ENCODE data around the gene MYH2.

The MYH2 gene

GRCh38 chr17:10583834-10584233 is 34.4 kb upstream of the MYH2 start:
- TF ChIP-seq TCF4 (CRISPR knock-in tag; IDR thresholded peaks at IDR 0.05; ENCODE audit: borderline replicate concordance) (no peak), BACH2 (CRISPR knock-in tag; IDR thresholded peaks at IDR 0.05; ENCODE audit: borderline replicate concordance) (no peak), ISL1 (CRISPR knock-in tag; IDR thresholded peaks at IDR 0.05) (no peak), ARNTL (CRISPR knock-in tag; IDR thresholded peaks at IDR 0.05; ENCODE audit: borderline replicate concordance, low read depth) (no peak), OSR1 (CRISPR knock-in tag; IDR thresholded peaks at IDR 0.05) (no peak), ZFP30 (CRISPR knock-in tag; IDR thresholded peaks at IDR 0.05) (no peak), ZNF70 (CRISPR knock-in tag; IDR thresholded peaks at IDR 0.05) (no peak), ZNF565 (CRISPR knock-in tag; conservative IDR thresholded peaks at IDR 0.05; ENCODE audit: low read depth) (no peak), ZNF8 (CRISPR knock-in tag; IDR thresholded peaks at IDR 0.05) (no peak), RARB (CRISPR knock-in tag; IDR thresholded peaks at IDR 0.05) (no peak), CSDC2 (CRISPR knock-in tag; IDR thresholded peaks at IDR 0.05) (no peak), ESRRG (CRISPR knock-in tag; IDR thresholded peaks at IDR 0.05) (no peak), TOX (CRISPR knock-in tag; IDR thresholded peaks at IDR 0.05; ENCODE audit: borderline replicate concordance) (no peak)
- TF ChIP-seq, protein P1, sequence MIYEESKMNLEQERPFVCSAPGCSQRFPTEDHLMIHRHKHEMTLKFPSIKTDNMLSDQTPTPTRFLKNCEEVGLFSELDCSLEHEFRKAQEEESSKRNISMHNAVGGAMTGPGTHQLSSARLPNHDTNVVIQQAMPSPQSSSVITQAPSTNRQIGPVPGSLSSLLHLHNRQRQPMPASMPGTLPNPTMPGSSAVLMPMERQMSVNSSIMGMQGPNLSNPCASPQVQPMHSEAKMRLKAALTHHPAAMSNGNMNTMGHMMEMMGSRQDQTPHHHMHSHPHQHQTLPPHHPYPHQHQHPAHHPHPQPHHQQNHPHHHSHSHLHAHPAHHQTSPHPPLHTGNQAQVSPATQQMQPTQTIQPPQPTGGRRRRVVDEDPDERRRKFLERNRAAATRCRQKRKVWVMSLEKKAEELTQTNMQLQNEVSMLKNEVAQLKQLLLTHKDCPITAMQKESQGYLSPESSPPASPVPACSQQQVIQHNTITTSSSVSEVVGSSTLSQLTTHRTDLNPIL (CRISPR knock-in tag; IDR thresholded peaks at IDR 0.05; ENCODE audit: low read depth): no peak
- TF ChIP-seq, protein P2, sequence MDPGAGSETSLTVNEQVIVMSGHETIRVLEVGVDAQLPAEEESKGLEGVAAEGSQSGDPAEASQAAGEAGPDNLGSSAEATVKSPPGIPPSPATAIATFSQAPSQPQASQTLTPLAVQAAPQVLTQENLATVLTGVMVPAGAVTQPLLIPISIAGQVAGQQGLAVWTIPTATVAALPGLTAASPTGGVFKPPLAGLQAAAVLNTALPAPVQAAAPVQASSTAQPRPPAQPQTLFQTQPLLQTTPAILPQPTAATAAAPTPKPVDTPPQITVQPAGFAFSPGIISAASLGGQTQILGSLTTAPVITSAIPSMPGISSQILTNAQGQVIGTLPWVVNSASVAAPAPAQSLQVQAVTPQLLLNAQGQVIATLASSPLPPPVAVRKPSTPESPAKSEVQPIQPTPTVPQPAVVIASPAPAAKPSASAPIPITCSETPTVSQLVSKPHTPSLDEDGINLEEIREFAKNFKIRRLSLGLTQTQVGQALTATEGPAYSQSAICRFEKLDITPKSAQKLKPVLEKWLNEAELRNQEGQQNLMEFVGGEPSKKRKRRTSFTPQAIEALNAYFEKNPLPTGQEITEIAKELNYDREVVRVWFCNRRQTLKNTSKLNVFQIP (CRISPR knock-in tag; IDR thresholded peaks at IDR 0.05; ENCODE audit: borderline replicate concordance, low read depth): no peak
- TF ChIP-seq, protein P3, sequence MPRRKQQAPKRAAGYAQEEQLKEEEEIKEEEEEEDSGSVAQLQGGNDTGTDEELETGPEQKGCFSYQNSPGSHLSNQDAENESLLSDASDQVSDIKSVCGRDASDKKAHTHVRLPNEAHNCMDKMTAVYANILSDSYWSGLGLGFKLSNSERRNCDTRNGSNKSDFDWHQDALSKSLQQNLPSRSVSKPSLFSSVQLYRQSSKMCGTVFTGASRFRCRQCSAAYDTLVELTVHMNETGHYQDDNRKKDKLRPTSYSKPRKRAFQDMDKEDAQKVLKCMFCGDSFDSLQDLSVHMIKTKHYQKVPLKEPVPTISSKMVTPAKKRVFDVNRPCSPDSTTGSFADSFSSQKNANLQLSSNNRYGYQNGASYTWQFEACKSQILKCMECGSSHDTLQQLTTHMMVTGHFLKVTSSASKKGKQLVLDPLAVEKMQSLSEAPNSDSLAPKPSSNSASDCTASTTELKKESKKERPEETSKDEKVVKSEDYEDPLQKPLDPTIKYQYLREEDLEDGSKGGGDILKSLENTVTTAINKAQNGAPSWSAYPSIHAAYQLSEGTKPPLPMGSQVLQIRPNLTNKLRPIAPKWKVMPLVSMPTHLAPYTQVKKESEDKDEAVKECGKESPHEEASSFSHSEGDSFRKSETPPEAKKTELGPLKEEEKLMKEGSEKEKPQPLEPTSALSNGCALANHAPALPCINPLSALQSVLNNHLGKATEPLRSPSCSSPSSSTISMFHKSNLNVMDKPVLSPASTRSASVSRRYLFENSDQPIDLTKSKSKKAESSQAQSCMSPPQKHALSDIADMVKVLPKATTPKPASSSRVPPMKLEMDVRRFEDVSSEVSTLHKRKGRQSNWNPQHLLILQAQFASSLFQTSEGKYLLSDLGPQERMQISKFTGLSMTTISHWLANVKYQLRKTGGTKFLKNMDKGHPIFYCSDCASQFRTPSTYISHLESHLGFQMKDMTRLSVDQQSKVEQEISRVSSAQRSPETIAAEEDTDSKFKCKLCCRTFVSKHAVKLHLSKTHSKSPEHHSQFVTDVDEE (CRISPR knock-in tag; IDR thresholded peaks at IDR 0.05): no peak
- TF ChIP-seq, protein P4, sequence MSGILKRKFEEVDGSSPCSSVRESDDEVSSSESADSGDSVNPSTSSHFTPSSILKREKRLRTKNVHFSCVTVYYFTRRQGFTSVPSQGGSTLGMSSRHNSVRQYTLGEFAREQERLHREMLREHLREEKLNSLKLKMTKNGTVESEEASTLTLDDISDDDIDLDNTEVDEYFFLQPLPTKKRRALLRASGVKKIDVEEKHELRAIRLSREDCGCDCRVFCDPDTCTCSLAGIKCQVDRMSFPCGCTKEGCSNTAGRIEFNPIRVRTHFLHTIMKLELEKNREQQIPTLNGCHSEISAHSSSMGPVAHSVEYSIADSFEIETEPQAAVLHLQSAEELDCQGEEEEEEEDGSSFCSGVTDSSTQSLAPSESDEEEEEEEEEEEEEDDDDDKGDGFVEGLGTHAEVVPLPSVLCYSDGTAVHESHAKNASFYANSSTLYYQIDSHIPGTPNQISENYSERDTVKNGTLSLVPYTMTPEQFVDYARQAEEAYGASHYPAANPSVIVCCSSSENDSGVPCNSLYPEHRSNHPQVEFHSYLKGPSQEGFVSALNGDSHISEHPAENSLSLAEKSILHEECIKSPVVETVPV (CRISPR knock-in tag; IDR thresholded peaks at IDR 0.05): no peak

DNA sequence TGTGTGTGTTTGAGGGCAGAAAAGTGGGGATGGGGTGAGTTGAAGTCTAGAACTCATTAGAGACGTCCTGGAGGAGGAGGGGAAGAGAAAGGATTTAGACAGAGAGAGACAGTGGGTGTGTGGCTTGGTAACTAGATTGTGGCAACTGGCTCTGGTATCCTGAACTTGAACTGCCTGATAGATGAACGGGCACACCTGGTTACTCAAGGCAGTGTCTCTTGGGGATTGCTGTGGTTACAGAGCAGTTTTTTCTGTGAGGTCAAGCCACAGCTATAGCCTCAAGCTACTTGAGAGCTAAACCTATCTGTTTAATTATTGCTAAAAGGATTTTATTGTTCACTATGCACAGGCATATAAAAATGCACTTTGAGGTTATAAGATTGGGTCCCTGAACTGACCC is 29.8 kb upstream of the MYH2 start:
- TF ChIP-seq ARNTL (CRISPR knock-in tag; IDR thresholded peaks at IDR 0.05; ENCODE audit: borderline replicate concordance, low read depth) (no peak), ZNF565 (CRISPR knock-in tag; conservative IDR thresholded peaks at IDR 0.05; ENCODE audit: low read depth) (no peak), SNAI2 (CRISPR knock-in tag; IDR thresholded peaks at IDR 0.05) (no peak), ZFP30 (CRISPR knock-in tag; IDR thresholded peaks at IDR 0.05) (no peak), TOX (CRISPR knock-in tag; IDR thresholded peaks at IDR 0.05; ENCODE audit: borderline replicate concordance) (no peak), TCF4 (CRISPR knock-in tag; IDR thresholded peaks at IDR 0.05; ENCODE audit: borderline replicate concordance) (no peak), ISL1 (CRISPR knock-in tag; IDR thresholded peaks at IDR 0.05) (no peak), CSDC2 (CRISPR knock-in tag; IDR thresholded peaks at IDR 0.05) (no peak), ZNF70 (CRISPR knock-in tag; IDR thresholded peaks at IDR 0.05) (no peak), GLIS3 (CRISPR knock-in tag; IDR thresholded peaks at IDR 0.05) (no peak), PPARA (CRISPR knock-in tag; IDR thresholded peaks at IDR 0.05; ENCODE audit: borderline replicate concordance) (no peak), OSR1 (CRISPR knock-in tag; IDR thresholded peaks at IDR 0.05) (no peak), ESRRG (CRISPR knock-in tag; IDR thresholded peaks at IDR 0.05) (no peak), BACH2 (CRISPR knock-in tag; IDR thresholded peaks at IDR 0.05; ENCODE audit: borderline replicate concordance) (no peak)
- TF ChIP-seq, protein P1 (CRISPR knock-in tag; IDR thresholded peaks at IDR 0.05; ENCODE audit: low read depth): no peak
- TF ChIP-seq, protein P2 (CRISPR knock-in tag; IDR thresholded peaks at IDR 0.05; ENCODE audit: borderline replicate concordance, low read depth): no peak
- TF ChIP-seq, protein P4 (CRISPR knock-in tag; IDR thresholded peaks at IDR 0.05): no peak
- TF ChIP-seq, protein P3 (CRISPR knock-in tag; IDR thresholded peaks at IDR 0.05): no peak
- no peak for ATAC-seq

More at GRCh38 chr17:10583834-10584233, 34.4 kb upstream of the MYH2 start:
- no peak for ATAC-seq
